ENCODE results near the gene DNAAF1.

DNA sequence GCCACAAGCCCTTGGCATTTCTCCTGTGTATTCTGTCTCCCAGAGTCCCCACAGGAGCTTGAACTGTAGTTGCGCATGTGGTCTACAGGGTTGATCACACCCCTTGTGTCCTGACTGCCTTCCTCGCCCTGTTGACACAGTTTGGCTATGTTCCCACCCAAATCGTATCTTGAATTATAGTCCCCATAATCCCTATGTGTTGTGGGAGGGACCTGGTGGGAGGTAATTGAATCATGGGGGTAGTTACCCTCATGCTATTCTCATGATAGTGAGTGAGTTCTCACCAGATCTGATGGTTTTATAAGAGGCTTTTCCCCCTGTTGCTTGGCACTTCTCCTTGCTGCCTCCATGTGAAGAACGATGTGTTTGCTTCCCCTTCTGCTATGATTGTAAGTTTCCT is 67.0 kb downstream of the DNAAF1 start:
- TF ChIP-seq, protein P1, sequence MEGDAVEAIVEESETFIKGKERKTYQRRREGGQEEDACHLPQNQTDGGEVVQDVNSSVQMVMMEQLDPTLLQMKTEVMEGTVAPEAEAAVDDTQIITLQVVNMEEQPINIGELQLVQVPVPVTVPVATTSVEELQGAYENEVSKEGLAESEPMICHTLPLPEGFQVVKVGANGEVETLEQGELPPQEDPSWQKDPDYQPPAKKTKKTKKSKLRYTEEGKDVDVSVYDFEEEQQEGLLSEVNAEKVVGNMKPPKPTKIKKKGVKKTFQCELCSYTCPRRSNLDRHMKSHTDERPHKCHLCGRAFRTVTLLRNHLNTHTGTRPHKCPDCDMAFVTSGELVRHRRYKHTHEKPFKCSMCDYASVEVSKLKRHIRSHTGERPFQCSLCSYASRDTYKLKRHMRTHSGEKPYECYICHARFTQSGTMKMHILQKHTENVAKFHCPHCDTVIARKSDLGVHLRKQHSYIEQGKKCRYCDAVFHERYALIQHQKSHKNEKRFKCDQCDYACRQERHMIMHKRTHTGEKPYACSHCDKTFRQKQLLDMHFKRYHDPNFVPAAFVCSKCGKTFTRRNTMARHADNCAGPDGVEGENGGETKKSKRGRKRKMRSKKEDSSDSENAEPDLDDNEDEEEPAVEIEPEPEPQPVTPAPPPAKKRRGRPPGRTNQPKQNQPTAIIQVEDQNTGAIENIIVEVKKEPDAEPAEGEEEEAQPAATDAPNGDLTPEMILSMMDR (IDR thresholded peaks at IDR 0.05) = no peak
- no peak for TF ChIP-seq POLR2AphosphoS5 (IDR thresholded peaks at IDR 0.05)
